Right atrium auricular region (tissue), 2 donors: ENCODE measurements around the gene LAMA5. TPM values are rescaled to one million over a fixed set of nuclear protein-coding genes. Genes with fewer than 3 reads are reported as not detected.
A peak's percentile ranks its signal among the peaks of the same experiment; 100 is the strongest.

Source experiments
- DNase-seq: peaks from one replicate; pipeline ENCODE4 v3.0.0-alpha.2; 2019; ENCODE audit warnings: low spot score
- H3K27ac ChIP-seq, 2 donors: fragments of 200-600 bp; sonication (generic); 1 replicate in 1 of 2; 2 replicates in 1 of 2; pipeline ENCODE4 v1.5.1; 2016 to 2019
- H3K27me3 ChIP-seq, 2 donors: fragments of 200-600 bp; sonication (generic); one replicate each; pipeline versions ENCODE4 v1.5.1 to v1.6.0; 2017 to 2019
- H3K36me3 ChIP-seq: fragments of 200-600 bp; sonication (generic); one replicate; pipeline ENCODE4 v1.5.1; 2016
- H3K4me1 ChIP-seq, 2 donors: fragments of 200-600 bp; sonication (generic); one replicate each; pipeline versions ENCODE4 v1.5.1 to v1.6.0; 2017 to 2019
- H3K4me3 ChIP-seq, 2 donors: fragments of 200-600 bp; sonication (generic); 1 replicate in 1 of 2; 2 replicates in 1 of 2; pipeline ENCODE4 v1.5.1; 2017 to 2019; ENCODE audit warnings: mild to moderate bottlenecking in 1 of 2, moderate library complexity in 1 of 2
- H3K9me3 ChIP-seq, 2 donors: fragments of 200-600 bp; sonication (generic); one replicate each; pipeline ENCODE4 v1.5.1; 2019
- total RNA-seq, 2 donors: library from RNA; depleted of rRNA; stranded (reverse); fragments of >200 nt; gene quantifications; one replicate each; pipeline ENCODE4 v1.1.0, GENCODE V29; 2016
- TF ChIP-seq, protein P1 (sequence below), 2 donors: fragments of 200-600 bp; sonication (generic); IDR thresholded peaks; one replicate each; pipeline ENCODE4 v1.5.1; 2019; ENCODE audit warnings: antibody characterized with exemption in 2 of 2

LAMA5 gene
- total RNA-seq, 2 donors from 2014 or later = 61.1 to 69.4 TPM

DNA sequence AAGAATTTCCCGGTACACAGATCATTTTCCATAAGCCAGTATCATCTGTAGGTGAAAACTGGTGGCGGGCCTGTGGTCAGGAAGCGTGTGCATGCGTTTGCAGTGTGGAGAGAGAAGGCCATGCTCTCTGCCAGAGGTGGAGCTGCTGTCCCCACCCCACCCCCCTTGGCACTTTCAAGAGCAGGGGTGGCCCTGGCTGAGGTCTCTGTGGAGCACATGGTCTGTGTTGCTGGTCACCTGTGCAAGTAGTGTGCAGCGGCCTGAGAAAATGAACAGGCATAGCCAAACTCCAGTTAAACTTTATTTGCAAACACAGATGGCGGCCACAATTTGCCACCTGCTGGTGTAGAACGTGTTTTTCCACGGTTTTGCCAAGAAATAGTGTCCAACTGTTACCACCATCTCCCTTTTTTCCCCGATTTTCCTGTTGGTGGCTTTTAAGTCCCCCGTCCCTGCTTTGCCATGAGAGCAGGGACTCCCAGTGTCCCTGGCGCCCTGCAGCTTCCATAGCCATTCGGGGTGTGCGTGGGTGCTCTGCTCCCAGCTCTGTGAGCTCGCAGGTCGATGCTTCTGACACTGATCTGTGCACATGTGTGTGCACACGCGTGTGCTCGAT, 61.9 kb downstream of the LAMA5 start:
- H3K36me3 ChIP-seq = peaks cover 57% of the 10 kb centered on the region
- H3K9me3 ChIP-seq = no peaks in the 10 kb centered on the region
- H3K27ac ChIP-seq = no peak overlapping the region
- DNase-seq = no peak
- H3K27me3 ChIP-seq = no peaks in the 10 kb centered on the region
- peaks cover 0 to 36% of the 10 kb centered on the region in 2 donors for H3K4me1 ChIP-seq
- TF ChIP-seq, protein P1, sequence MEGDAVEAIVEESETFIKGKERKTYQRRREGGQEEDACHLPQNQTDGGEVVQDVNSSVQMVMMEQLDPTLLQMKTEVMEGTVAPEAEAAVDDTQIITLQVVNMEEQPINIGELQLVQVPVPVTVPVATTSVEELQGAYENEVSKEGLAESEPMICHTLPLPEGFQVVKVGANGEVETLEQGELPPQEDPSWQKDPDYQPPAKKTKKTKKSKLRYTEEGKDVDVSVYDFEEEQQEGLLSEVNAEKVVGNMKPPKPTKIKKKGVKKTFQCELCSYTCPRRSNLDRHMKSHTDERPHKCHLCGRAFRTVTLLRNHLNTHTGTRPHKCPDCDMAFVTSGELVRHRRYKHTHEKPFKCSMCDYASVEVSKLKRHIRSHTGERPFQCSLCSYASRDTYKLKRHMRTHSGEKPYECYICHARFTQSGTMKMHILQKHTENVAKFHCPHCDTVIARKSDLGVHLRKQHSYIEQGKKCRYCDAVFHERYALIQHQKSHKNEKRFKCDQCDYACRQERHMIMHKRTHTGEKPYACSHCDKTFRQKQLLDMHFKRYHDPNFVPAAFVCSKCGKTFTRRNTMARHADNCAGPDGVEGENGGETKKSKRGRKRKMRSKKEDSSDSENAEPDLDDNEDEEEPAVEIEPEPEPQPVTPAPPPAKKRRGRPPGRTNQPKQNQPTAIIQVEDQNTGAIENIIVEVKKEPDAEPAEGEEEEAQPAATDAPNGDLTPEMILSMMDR (IDR thresholded peaks at IDR 0.05) = no peak
- H3K4me3 ChIP-seq = no peak overlapping the region

DNA sequence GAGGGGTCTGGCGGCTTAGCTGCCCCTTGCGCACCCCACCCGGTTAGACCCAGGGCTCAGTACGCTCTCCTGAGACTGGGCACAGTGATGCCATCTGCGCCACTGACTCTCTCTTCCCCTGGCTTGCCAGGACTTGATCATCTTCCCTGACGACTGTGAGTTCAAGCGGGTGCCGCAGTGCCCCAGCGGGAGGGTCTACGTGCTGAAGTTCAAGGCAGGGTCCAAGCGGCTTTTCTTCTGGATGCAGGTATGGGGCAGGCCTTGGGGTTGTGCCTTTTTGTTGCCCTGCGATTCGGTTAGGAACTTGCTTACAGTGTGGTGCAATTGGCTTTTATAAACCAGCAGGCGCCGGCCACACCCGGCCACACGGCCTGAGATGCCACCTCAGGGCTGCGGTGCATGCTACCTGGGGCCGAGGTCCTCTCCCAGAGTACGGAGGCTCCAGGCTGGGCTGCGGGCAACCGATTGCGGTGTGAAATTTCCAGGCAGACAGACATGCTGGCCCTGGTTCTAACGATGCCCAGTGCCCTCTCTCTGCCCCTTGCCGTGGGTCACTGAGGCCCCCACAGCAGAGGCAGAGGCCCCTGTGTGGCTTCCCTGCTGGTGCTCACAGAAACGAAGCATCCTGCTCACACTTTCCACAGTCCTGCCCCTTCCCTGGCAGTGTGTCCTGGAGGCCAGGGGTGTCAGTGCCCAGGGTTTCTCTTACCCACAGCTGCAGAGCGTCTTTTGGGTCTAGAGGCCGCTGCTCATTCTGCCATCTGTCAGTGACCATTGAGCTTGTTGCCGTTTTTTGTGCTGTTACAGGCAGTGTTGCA, 62.6 kb downstream of the LAMA5 start:
- no peaks in the 10 kb centered on the region for H3K9me3 ChIP-seq
- peak overlapping the region in 1 of 2 donors; percentile 100 for H3K27ac ChIP-seq
- TF ChIP-seq, protein P1 (IDR thresholded peaks at IDR 0.05) = no peak
- H3K4me1 ChIP-seq = peaks cover 0 to 36% of the 10 kb centered on the region in 2 donors
- no peaks in the 10 kb centered on the region for H3K27me3 ChIP-seq
- no peak for DNase-seq
- peaks cover 50% of the 10 kb centered on the region for H3K36me3 ChIP-seq
- H3K4me3 ChIP-seq = peak overlapping the region; percentile 67 to 76

DNA sequence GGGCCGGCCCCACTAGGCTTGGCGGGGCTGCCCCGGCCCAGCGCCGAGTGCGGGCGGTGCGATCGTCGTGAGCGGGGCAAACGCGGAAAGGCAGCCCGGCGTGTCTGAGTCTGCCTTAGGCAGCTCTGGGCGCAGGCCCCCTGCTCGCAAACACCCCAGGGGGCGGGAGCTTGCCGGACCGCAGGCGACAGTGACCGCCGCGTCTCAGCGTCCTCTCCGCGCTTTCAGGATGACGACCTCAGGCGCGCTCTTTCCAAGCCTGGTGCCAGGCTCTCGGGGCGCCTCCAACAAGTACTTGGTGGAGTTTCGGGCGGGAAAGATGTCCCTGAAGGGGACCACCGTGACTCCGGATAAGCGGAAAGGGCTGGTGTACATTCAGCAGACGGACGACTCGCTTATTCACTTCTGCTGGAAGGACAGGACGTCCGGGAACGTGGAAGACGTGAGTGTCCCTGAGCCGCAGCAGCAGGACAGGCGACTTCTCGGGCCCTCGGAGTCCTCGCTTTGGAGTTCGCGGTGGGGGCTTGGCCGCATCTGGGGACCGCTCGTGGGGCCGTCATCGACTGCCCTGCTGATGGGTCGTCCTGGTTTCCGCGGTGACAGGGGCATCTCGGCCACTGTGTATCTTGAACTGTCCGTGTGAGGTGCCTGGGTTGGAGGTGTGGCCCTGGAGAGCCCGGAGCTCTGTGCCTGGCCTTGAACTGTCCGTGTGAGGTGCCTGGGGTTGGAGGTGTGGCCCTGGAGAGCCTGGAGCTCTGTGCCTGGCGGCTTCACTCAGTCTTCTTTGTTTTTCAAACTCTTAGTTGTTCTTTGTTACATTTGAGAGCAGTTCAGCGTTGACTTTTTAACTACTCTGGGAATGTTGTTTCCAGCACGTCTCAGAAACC, 63.5 kb downstream of the LAMA5 start:
- TF ChIP-seq, protein P1 (IDR thresholded peaks at IDR 0.05) = no peak
- peak overlapping the region; percentile 67 to 76 for H3K4me3 ChIP-seq
- H3K27ac ChIP-seq = peak overlapping the region; percentile 99 to 100
- peaks cover 41% of the 10 kb centered on the region for H3K36me3 ChIP-seq
- no peaks in the 10 kb centered on the region for H3K27me3 ChIP-seq
- H3K9me3 ChIP-seq = no peaks in the 10 kb centered on the region
- DNase-seq = no peak
- H3K4me1 ChIP-seq = peaks cover 0 to 36% of the 10 kb centered on the region in 2 donors

DNA sequence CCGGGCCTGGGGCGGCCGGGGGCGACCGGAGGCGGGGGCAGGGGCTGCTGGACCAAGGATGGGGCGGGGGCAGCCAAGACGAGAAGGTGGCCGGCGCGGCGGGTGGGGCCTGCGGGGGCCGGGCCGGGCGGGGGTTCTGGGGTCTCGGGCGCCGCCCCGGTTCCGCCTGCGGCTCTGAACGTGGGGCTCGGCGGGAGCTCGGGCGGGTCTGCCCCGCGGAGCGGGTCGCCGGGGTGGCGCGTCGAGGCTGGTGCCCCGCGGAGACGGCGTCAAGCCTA, 64.1 kb downstream of the LAMA5 start:
- TF ChIP-seq, protein P1 (IDR thresholded peaks at IDR 0.05) = no peak
- Histone ChIP-seq H3K9me3 (no peaks in the 10 kb centered on the region), H3K27ac (peak overlapping the region; percentile 99 to 100), H3K36me3 (peaks cover 35% of the 10 kb centered on the region), H3K4me3 (peak overlapping the region; percentile 67 to 76), H3K27me3 (no peaks in the 10 kb centered on the region), H3K4me1 (peaks cover 0 to 36% of the 10 kb centered on the region in 2 donors)
- no peak for DNase-seq

DNA sequence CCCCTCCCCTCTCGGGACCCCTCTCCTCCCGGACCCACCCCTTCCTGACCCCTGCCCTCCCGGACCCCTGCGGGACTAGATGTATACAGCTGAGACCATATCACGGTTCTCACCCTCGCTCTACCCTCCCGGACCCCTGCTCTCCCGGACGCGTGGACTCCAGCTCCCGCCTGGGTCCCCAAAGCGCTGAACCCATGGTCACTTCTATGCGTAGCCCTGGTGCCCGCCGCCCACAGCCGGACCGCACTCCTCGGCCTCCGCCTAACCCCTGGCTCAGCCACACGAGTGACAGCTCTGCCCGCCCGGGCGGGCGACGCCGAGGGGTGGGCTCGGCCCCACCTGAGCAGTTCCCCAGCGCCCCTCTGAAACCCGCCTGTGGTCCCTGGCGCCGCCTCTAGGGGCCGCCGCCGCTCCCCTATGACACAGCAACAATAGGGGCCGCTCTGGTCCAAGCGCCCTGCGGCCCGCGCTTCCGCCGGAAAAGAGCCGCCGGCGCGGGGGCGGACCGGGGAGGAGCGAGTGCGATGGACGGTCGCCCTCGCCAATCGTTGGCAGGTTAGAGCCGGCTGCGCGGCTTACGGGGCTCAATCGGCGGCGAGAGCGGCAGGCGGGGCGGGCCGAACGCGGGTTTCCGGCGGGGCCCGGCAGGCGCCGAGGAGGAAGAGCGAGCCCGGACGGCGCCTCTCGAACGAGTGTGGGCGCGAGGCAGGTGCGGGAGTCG, 64.6 kb downstream of the LAMA5 start, which contains the start of gene ADRM1:
Gene ADRM1 (plus strand): TSS at position 657 of the 721 bp plus-strand sequence. CDS start 572 bp downstream, outside the sequence.
- peaks cover 0 to 36% of the 10 kb centered on the region in 2 donors for H3K4me1 ChIP-seq
- peak within 1 kb of the TSS; percentile 67 to 76 for H3K4me3 ChIP-seq
- no peaks in the 10 kb centered on the region for H3K27me3 ChIP-seq
- H3K27ac ChIP-seq = peak within 1 kb of the TSS; percentile 99 to 100
- peak; percentile 95 for DNase-seq
- H3K9me3 ChIP-seq = no peaks in the 10 kb centered on the region
- TF ChIP-seq, protein P1 (IDR thresholded peaks at IDR 0.05) = peak; percentile 97 to 98
- peaks cover 30% of the 10 kb centered on the region for H3K36me3 ChIP-seq
